HG02678 (cell line): ENCODE results near the gene AQP12B.
"Not testable (repeated sequence)": the region's sequence is repeated elsewhere in the genome, so short reads cannot be mapped to it uniquely, and the experiment has no call there.

ENCODE experiments used
- ATAC-seq: cut with Tn5 transposase; IDR thresholded peaks from one replicate; pipeline ENCODE4 v1.9.1; 2021; ENCODE audit warnings: mild to moderate bottlenecking, moderate library complexity; ENCODE audit not compliant: unreplicated experiment

Gene AQP12B

GRCh38 chr2:240701736-240702639 lies 19.3 kb upstream of the AQP12B start:
- no peak for ATAC-seq

- no peak for ATAC-seq
These were observed 18.5 kb upstream of the AQP12B start for GRCh38 chr2:240701091-240701735.

DNA sequence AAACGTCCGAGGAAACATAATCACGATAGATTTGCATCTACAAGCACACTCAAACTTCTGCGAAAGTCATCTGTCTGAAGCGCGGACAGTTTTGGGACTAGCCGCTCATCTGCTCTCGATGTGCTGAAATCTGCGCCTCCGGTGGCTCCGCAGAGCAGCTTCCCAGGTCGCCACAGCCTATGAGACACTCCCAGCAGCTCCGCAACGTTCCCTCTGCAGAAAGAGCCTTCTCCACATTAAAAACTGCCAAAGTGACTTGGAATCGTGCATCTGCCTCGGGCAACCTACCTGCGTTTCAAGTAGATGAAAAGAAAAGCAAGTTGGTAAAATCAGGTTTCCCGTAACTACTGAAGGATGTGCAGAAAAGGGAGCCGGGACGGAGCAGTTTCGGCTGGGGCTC lies 17.9 kb upstream of the AQP12B start:
- ATAC-seq, result not testable (repeated sequence)

GRCh38 chr2:240699835-240700234 lies 17.1 kb upstream of the AQP12B start:
- ATAC-seq, result not testable (repeated sequence)

DNA sequence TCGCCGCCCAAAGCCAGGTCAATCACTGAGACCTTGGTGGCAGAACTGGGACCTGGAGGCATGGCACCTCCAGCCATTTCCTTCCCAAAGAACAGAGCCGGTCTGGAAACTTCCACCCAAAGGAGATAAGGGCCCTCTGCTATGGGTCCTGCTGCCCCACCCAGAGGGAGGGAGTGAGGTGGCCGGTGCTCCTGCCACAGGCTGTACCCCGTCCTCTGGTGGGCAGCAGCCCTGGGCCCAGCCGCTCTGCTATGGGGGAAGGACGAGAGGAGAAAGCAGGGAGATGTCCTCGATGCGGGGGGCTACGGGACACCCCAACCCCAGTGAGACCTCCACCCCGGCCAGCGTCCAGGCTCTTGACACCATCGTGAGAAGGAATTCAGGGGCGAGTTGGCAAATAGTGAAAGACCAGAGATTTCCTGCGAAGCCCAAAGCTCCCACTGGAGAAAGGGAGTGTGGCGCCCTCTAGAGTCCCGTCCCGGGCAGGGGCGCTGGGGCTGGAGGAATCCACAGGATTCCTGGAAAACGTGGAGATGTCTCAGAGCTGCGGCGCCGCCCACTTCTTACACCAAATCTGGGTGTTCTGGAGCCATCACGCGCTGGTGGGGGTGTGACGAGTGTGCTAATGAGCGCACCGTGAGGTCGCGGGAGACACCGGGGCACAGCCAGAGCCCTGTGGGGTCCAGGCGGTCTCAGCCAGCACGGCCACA lies 16.3 kb upstream of the AQP12B start:
- ATAC-seq, result not testable (repeated sequence)

- ATAC-seq, result not testable (repeated sequence)
These were observed 13.8 kb upstream of the AQP12B start for GRCh38 chr2:240696469-240696868.

DNA sequence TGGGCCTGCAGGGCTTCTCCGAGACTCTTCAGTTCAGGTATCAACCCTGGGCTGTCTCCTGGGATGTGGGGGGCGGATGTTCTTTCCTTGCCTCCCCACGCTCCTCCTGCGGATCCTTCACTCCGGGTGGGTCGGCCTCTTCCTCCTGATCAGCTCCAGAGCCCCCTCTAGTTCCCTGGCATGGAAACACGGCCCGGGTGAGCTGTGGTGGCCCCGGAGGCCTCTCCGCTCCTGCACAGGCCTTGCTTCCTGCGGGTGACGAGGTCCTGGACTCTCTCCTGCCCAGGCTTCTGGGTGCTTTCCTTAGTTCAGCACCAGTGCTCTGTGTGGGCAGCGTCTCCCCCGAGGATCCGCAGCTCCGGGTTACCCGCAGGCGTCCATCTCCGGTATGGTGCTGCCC lies 12.9 kb upstream of the AQP12B start:
- not testable (repeated sequence) for ATAC-seq

DNA sequence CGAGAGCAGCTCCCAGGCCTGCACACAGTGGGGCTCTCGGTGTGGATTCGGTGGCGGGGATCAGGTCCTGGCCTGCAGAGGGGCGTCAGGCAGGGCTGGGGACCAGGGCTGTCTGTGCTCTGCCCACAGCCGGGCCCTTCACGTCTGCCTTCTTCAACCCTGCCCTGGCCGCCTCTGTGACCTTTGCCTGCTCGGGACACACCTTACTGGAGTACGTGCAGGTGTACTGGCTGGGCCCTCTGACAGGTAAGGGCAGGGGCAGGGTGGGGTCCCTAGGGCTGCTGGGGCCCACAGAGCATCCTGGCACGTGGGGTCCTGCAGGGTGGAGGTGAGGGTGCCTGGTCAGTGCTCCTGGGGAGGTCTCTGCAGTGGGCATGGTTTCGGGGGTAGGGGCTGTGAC lies 11.6 kb upstream of the AQP12B start:
- ATAC-seq, result not testable (repeated sequence)

DNA sequence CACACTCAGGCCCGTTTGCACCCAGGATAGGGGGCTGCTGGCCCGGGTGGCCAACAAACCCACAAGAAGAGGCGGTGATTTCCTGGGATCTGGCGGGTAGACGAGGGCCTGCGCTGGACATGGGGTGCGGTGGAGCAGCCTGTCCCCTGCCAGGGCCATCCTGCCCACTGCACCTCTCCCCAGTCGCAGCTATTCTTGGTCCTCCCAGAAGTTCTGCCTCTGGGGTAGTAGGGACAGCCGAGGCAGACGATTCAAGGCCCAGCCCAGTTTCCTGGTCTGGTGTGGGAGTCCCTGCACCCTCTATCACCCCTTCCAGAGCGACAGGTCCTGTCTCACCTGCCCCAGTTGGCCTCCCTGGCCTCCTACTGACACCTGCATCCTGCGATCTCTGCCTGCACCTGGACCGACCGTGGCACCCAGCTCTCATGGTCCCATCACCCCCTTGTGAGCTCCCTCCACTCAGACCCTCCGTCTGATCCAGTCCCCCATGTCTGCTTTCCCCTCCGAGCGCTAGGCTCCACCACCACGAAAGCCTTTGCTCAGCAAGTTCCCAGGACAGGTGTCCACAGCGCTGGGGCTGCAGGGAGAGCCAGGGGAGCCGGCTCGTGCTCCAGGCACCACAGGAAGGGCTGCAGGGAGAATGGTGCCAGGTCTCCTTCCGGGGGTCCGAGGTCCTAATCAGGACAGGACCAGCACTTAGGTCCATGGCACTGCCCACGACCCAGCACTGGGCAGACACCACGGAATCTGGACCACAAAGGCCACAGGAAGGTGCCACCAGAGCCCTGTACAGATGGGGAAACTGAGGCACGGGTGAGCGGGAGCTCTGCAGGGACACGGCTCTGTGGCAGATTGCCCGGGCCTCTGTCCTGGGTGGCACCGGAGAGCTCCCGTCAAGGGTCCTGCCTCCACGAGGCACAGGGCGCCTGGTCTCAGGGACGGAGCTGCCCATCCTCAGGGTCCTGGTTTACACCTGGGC lies 10.2 kb upstream of the AQP12B start:
- ATAC-seq, result not testable (repeated sequence)

DNA sequence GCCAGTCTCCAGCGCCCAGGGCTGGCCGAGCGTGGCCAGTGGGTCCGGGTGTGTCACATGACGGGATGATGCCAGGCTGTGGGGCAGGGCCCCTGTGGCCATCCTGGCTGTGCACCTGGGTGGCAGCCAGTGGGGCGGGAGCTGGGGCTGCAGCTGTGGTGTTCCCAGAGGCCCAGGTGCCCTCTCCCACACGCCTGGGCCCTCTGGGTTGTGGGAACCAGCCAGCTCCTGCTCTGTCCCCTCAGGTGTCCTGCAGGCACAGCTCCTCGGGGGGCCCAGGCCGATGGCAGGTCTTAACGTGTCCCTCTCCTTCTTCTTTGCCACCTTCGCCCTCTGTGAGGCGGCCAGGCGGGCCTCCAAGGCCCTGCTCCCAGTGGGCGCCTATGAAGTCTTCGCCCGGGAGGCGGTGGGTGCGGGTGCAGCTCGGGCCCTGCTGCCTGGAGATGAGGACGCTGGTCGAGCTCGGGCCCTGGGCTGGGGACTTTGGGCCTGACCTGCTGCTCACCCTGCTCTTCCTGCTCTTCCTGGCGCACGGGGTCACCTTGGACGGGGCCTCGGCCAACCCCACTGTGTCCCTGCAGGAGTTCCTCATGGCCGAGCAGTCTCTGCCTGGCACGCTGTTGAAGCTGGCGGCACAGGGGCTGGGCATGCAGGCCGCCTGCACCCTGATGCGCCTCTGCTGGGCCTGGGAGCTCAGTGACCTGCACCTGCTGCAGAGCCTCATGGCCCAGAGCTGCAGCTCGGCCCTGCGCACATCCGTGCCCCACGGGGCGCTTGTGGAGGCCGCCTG lies 9.1 kb upstream of the AQP12B start, which contains the start of gene AQP12A:
TSS of gene AQP12A (plus strand) at position 236 of the 790 bp plus-strand sequence. CDS start at position 284, 48 bp downstream.
- ATAC-seq, result not testable (repeated sequence)

GRCh38 chr2:240691075-240691427 lies 8.4 kb upstream of the AQP12B start:
- not testable (repeated sequence) for ATAC-seq

GRCh38 chr2:240690421-240691074 lies 7.9 kb upstream of the AQP12B start:
- not testable (repeated sequence) for ATAC-seq

DNA sequence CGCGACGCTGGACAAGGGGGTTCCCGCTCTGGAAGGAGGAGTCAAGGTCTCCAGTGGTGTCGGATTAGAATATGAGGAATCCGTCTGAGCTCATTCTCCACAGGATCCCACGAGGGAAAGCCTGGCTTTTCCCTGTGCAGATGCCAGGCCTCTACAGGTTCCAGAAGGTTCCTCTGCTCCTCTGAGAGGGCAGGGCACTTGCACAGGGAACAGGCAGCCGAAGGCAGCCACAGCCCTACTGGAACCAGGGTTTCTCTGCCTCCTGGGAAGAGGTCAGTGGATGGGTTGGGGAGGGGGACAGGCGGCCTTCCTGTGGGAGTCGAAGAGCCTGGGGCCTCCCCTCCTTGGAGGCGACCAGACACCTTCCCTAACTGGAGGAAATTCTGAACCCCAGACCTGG lies 7.3 kb upstream of the AQP12B start:
- no peak for ATAC-seq

- ATAC-seq, result no peak
These were observed 5.9 kb upstream of the AQP12B start for GRCh38 chr2:240688553-240688919.

GRCh38 chr2:240687741-240688552 lies 5.3 kb upstream of the AQP12B start:
- no peak for ATAC-seq

DNA sequence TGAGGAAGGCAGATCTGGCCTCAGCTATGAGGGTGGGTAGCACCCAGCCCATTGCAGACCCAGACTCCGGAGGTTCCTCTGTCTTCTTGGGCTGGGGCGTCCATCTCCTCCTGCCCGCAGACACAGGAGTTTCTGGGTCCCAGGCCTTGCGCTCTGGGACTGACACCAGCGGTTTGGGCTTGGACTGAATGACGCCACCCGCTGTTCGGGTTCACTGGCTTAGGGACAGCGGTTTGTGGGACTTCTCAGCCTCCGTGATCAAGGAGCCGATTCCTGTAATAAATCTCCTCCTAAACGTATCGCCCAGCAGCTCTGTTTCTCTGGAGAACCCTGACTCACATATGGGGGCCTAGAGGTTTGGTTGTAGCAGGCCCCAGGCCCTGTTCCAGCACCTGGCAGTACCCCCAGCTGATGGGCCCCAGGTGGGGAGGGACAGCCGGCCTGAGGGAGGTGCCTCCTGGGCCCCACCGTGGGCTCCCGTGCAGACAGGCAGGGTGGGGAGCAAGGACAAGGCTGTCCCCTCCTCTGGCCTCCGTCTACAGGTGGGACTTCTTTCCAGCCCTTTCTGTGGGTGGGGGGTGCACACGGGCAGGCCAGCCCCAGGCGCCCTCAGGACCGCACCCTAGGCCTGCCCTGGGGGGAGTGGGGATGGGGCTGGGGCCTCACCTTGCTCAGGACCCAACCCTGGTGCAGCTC lies 4.5 kb upstream of the AQP12B start:
- no peak for ATAC-seq

GRCh38 chr2:240686460-240686859 lies 3.8 kb upstream of the AQP12B start:
- ATAC-seq, result no peak
